ENCODE measurements around the gene CRYBG1. TPM values are rescaled to one million over a fixed set of nuclear protein-coding genes. Genes with fewer than 3 reads are reported as not detected.

The CRYBG1 gene
- total RNA-seq, 2 donors from 2014 or later, result 37.4 to 50.7 TPM

DNA sequence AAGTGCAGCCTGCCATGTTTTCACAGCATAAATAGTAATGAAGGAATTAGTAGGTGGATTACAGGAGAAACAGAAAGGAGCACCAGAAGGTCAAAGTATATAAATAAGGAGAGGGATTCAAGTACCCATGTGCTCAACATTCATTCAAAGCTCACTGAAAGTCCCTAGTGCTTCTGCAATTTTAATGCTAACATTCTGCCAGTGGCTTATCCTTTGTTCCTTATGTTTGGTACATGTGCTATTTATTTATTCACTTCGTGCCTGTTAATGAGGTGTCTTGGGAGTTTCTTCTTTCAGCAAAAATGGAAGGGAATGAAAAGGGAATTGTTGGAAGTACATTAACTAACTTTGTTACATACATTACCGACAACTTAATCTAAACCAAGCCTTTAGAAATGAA lies 105.7 kb downstream of the CRYBG1 start:
- H3K27ac Mint-ChIP-seq, result no peak overlapping the region
- peaks cover 35% of the 10 kb centered on the region for H3K27me3 Mint-ChIP-seq (ENCODE audit: low read depth)
- no peaks in the 10 kb centered on the region for H3K9me3 Mint-ChIP-seq
- ATAC-seq (replicated peaks in 1 of 2) (no peak), DNase-seq (no peak)
- H3K36me3 Mint-ChIP-seq (ENCODE audit: insufficient read depth in 2 of 2), result no peaks in the 10 kb centered on the region
- no peak overlapping the region for H3K4me3 Mint-ChIP-seq
- no peaks in the 10 kb centered on the region for H3K4me1 Mint-ChIP-seq (ENCODE audit: low read depth)

DNA sequence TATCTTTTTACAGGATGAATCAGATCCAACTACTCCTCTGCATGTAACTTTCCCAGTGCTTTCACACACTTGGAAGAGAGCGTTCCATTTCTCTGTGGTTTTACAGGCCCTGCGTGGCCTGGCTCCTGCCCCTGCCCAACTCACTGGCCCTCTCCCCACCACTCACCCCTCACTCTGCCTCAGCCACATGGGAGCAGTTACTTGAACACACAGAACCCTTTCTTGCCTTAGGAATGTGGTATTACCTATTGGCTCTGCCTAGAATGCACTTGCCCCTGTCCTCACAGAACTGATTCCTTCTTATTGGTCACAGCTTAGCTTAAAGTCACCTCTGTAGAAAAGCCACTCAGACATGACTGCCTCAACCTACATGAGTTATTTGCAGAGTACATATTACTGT lies 108.4 kb downstream of the CRYBG1 start:
- Mint-ChIP-seq H3K9me3 (no peaks in the 10 kb centered on the region), H3K27ac (no peak overlapping the region), H3K4me3 (no peak overlapping the region), H3K4me1 (ENCODE audit: low read depth) (no peaks in the 10 kb centered on the region), H3K36me3 (ENCODE audit: insufficient read depth in 2 of 2) (no peaks in the 10 kb centered on the region), H3K27me3 (ENCODE audit: low read depth) (peaks cover 31% of the 10 kb centered on the region)
- DNase-seq (no peak), ATAC-seq (replicated peaks in 1 of 2) (no peak)

DNA sequence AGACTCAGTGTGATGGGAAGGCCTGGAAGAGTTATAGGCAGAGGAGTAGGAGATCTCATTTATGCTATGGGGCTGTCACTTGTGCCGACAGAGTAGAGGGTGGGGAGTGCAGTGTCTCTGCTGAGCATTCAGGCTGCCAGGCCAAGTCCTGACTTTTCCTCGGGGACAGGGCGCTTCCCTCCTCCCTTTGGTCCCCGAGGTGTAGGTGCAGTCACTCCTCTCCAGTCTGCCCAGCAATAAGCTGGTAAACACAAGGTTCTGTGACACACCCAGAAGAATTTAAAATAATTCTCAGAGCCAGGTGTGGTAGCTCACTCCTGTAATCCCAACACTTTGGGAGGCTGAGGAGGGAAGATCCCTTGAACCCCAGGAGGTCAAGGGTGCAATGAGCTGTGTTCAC lies 109.4 kb downstream of the CRYBG1 start:
- Mint-ChIP-seq H3K4me3 (no peak overlapping the region), H3K9me3 (no peaks in the 10 kb centered on the region), H3K27me3 (ENCODE audit: low read depth) (peaks cover 31% of the 10 kb centered on the region), H3K4me1 (ENCODE audit: low read depth) (no peaks in the 10 kb centered on the region), H3K27ac (no peak overlapping the region), H3K36me3 (ENCODE audit: insufficient read depth in 2 of 2) (no peaks in the 10 kb centered on the region)
- ATAC-seq (replicated peaks in 1 of 2) (no peak), DNase-seq (no peak)

DNA sequence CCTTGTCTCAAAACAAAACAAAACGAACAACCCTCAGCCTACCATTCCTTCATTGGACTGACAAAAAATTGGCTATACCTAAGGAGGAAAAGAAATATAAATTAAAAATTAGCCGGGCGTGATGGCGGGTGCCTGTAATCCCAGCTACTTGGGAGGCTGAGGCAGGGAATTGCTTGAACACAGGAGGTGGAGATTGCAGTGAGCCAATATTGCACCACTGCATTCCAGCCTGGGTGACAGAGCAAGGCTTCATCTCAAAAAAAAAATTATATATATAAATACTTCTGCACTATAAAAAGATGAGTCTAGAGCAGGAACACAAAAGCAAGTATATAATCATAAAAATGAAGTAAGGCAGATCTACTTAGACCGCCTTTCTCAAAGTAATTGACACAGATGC lies 109.8 kb downstream of the CRYBG1 start:
- Mint-ChIP-seq H3K27ac (no peak overlapping the region), H3K4me3 (no peak overlapping the region), H3K9me3 (no peaks in the 10 kb centered on the region), H3K27me3 (ENCODE audit: low read depth) (peaks cover 27% of the 10 kb centered on the region), H3K4me1 (ENCODE audit: low read depth) (no peaks in the 10 kb centered on the region), H3K36me3 (ENCODE audit: insufficient read depth in 2 of 2) (no peaks in the 10 kb centered on the region)
- DNase-seq (no peak), ATAC-seq (replicated peaks in 1 of 2) (no peak)

- ATAC-seq (replicated peaks in 1 of 2) (no peak), DNase-seq (no peak)
- Mint-ChIP-seq H3K27ac (no peak overlapping the region), H3K4me1 (ENCODE audit: low read depth) (no peaks in the 10 kb centered on the region), H3K27me3 (ENCODE audit: low read depth) (peaks cover 22% of the 10 kb centered on the region), H3K4me3 (no peak overlapping the region), H3K36me3 (ENCODE audit: insufficient read depth in 2 of 2) (no peaks in the 10 kb centered on the region), H3K9me3 (no peaks in the 10 kb centered on the region)
Observed at GRCh38 chr6:106470811-106471210, 110.3 kb downstream of the CRYBG1 start.

DNA sequence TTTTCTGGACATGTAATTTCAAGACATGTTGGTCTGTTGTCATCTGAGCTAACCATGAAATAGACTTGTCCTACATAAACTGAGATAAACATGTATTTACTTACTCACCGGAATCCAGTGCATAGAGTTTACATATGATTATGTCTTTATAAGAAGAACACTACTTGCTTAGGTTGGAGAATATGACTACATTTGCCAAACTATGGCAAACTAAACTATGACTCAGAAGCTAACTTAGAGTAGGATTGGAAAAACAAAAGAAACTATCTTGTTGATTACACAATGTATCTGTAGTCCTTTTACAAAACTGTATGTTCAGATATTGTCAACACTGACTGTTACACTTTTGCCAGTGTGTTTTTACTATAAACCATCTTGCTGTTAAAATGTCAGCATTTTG lies 113.3 kb downstream of the CRYBG1 start:
- DNase-seq (no peak), ATAC-seq (replicated peaks in 1 of 2) (peak; percentile 91 to 94)
- H3K4me1 Mint-ChIP-seq (ENCODE audit: low read depth), result peaks cover 8% of the 10 kb centered on the region
- no peaks in the 10 kb centered on the region for H3K27me3 Mint-ChIP-seq (ENCODE audit: low read depth)
- H3K4me3 Mint-ChIP-seq, result no peak overlapping the region
- H3K36me3 Mint-ChIP-seq (ENCODE audit: insufficient read depth in 2 of 2), result no peaks in the 10 kb centered on the region
- no peaks in the 10 kb centered on the region for H3K9me3 Mint-ChIP-seq
- no peak overlapping the region for H3K27ac Mint-ChIP-seq

DNA sequence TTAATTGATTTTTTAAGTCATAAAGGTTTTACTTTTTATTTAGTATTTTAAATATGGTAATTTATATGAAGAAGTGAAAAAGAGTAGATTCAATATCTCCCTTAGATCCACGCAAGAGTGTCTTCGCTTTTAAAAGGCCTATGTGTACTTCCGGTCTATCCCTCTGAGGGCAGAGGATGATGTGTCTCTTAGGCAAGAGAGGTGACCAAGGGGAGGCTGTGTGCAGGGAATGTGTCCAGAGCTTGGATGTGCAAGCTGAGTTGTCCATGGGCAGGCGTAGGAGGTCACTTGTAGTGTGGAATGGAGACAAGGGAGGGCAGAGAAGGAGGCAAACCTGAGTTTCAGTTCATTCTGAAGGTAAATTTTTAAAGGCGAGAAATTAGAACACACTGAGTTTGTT lies 113.9 kb downstream of the CRYBG1 start:
- DNase-seq (no peak), ATAC-seq (replicated peaks in 1 of 2) (no peak)
- no peaks in the 10 kb centered on the region for H3K36me3 Mint-ChIP-seq (ENCODE audit: insufficient read depth in 2 of 2)
- H3K27ac Mint-ChIP-seq, result no peak overlapping the region
- no peaks in the 10 kb centered on the region for H3K27me3 Mint-ChIP-seq (ENCODE audit: low read depth)
- no peak overlapping the region for H3K4me3 Mint-ChIP-seq
- no peaks in the 10 kb centered on the region for H3K9me3 Mint-ChIP-seq
- H3K4me1 Mint-ChIP-seq (ENCODE audit: low read depth), result peaks cover 8% of the 10 kb centered on the region

DNA sequence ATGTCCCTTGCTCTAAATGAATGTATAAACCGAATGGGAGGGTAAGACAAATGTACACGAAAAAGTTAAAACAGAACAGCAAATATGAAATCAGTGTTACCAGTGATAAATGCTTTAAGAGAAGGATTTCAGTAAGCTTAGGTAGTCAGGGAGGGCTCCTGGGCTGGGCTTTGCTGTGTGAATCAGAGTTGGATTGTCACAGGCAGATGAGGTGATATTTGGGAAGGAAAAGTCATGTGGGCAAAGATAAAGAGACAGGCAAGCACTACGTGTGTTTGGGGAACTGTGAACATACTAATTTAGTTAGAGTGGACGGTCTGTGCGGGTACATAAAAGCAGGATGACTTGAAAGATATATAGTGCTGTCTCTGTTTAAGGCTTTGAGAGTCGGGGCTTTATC lies 114.8 kb downstream of the CRYBG1 start:
- H3K4me3 Mint-ChIP-seq, result no peak overlapping the region
- peaks cover 8% of the 10 kb centered on the region for H3K4me1 Mint-ChIP-seq (ENCODE audit: low read depth)
- ATAC-seq (replicated peaks in 1 of 2) (peak in 1 of 2 donors; percentile 14), DNase-seq (no peak)
- H3K27ac Mint-ChIP-seq, result no peak overlapping the region
- no peaks in the 10 kb centered on the region for H3K9me3 Mint-ChIP-seq
- no peaks in the 10 kb centered on the region for H3K36me3 Mint-ChIP-seq (ENCODE audit: insufficient read depth in 2 of 2)
- H3K27me3 Mint-ChIP-seq (ENCODE audit: low read depth), result no peaks in the 10 kb centered on the region

DNA sequence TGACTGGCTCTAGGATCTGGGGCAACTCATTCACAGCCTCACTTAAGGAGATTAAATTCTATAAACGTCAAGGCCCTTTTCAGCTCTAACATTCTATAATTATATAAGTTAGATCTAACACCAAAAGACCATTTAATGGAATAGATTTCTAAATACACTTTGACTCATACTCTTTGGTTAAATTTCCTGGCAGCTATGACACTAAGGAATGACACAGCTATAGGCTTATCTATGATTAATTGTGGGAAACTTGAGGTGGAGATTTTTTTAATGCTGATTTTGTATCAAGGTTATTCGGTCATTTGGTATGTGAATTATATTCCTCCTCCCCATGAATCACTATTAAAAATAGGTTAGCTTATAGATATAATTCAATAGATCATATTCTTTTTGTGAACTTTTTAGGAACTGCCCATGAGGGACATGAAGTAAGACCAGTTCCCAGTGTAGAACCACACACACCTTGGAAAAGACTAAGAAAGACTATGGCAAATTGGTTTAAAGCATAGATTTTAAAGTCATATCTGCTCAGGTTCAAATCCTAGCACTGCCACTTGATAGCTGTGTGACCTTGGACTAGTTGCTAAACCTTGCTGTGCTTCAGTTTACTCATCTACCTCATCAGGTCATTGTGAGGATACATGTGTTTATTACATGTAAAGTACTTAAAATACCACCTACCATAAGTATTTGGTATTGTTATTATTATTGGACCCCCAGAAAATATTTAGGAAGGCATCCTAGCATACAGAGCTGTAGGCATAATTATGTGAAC lies 116.0 kb downstream of the CRYBG1 start:
- ATAC-seq (replicated peaks in 1 of 2) (no peak), DNase-seq (no peak)
- no peaks in the 10 kb centered on the region for H3K36me3 Mint-ChIP-seq (ENCODE audit: insufficient read depth in 2 of 2)
- H3K27me3 Mint-ChIP-seq (ENCODE audit: low read depth), result no peaks in the 10 kb centered on the region
- H3K4me3 Mint-ChIP-seq, result no peak overlapping the region
- no peaks in the 10 kb centered on the region for H3K9me3 Mint-ChIP-seq
- peaks cover 8% of the 10 kb centered on the region for H3K4me1 Mint-ChIP-seq (ENCODE audit: low read depth)
- H3K27ac Mint-ChIP-seq, result peak overlapping the region; percentile 52

GRCh38 chr6:106477146-106477545 lies 116.6 kb downstream of the CRYBG1 start:
- Mint-ChIP-seq H3K4me1 (ENCODE audit: low read depth) (peaks cover 8% of the 10 kb centered on the region), H3K9me3 (no peaks in the 10 kb centered on the region), H3K27ac (no peak overlapping the region), H3K4me3 (no peak overlapping the region), H3K36me3 (ENCODE audit: insufficient read depth in 2 of 2) (no peaks in the 10 kb centered on the region), H3K27me3 (ENCODE audit: low read depth) (no peaks in the 10 kb centered on the region)
- no peak for ATAC-seq (replicated peaks in 1 of 2)
- no peak for DNase-seq

GRCh38 chr6:106477790-106478189 lies 117.3 kb downstream of the CRYBG1 start:
- H3K36me3 Mint-ChIP-seq (ENCODE audit: insufficient read depth in 2 of 2), result no peaks in the 10 kb centered on the region
- no peaks in the 10 kb centered on the region for H3K9me3 Mint-ChIP-seq
- no peak overlapping the region for H3K27ac Mint-ChIP-seq
- H3K4me3 Mint-ChIP-seq, result no peak overlapping the region
- H3K4me1 Mint-ChIP-seq (ENCODE audit: low read depth), result peaks cover 8% of the 10 kb centered on the region
- no peak for DNase-seq
- H3K27me3 Mint-ChIP-seq (ENCODE audit: low read depth), result no peaks in the 10 kb centered on the region
- ATAC-seq (replicated peaks in 1 of 2), result no peak

GRCh38 chr6:106486236-106486635 lies 125.7 kb downstream of the CRYBG1 start:
- peaks cover 5% of the 10 kb centered on the region for H3K27me3 Mint-ChIP-seq (ENCODE audit: low read depth)
- DNase-seq (no peak), ATAC-seq (replicated peaks in 1 of 2) (no peak)
- no peak overlapping the region for H3K27ac Mint-ChIP-seq
- H3K4me1 Mint-ChIP-seq (ENCODE audit: low read depth), result no peaks in the 10 kb centered on the region
- H3K9me3 Mint-ChIP-seq, result peaks cover 0 to 3% of the 10 kb centered on the region in 2 donors
- H3K36me3 Mint-ChIP-seq (ENCODE audit: insufficient read depth in 2 of 2), result no peaks in the 10 kb centered on the region
- no peak overlapping the region for H3K4me3 Mint-ChIP-seq

DNA sequence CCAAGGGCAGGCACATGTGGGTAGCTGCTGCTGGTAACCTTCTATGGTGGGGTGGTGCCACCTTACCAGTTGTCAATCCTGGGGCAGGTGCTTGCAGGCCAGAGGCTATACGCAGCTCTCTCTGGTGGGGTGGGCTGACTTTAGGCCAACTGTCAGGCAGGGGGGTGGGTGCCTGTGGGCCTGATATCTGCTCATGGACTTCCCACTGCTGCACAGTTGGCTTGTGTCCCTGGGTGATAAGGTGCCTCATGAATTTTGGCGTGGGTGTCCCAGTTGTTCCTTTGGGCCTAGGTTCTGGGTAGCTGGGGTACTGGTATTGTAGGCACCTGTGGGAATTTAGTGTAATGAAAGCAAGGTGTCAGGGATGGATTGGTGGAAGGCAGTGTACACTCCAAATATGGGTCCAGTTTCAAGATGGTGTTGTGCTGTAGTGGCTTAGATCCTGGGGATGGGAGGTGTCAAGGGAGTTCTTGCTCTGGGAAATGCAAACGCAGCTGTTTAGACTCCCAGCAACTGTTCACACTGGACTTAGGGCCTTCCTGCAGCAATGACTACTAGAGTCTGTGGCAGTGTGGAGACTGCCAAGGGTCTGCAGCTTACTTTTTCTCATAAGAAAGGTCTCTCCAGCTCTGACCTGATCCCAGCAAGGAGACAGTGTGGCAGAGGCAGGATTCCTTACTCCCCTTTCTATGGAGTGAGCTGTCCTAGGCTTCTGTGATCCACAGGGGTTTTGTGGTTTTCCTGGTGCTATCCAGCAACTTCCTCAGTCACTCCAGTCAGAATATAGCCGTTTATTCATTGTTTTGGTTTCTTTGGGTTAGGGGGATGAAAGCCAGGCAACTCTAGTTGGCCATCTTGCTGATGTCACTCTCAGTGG lies 128.2 kb downstream of the CRYBG1 start:
- no peak overlapping the region for H3K27ac Mint-ChIP-seq
- peaks cover 4% of the 10 kb centered on the region for H3K4me1 Mint-ChIP-seq (ENCODE audit: low read depth)
- no peak overlapping the region for H3K4me3 Mint-ChIP-seq
- H3K9me3 Mint-ChIP-seq, result peaks cover 0 to 3% of the 10 kb centered on the region in 2 donors
- DNase-seq (no peak), ATAC-seq (replicated peaks in 1 of 2) (no peak)
- no peaks in the 10 kb centered on the region for H3K36me3 Mint-ChIP-seq (ENCODE audit: insufficient read depth in 2 of 2)
- peaks cover 5% of the 10 kb centered on the region for H3K27me3 Mint-ChIP-seq (ENCODE audit: low read depth)

Data from activated T-cell treated with anti-CD3 and anti-CD28 coated beads, Interleukin-2, amount 50 U/mL, for 72 hours (primary cell).